Suppressor macrophage (primary cell): ENCODE measurements around the gene DIAPH2.

Source experiments
- DNase-seq, 4 experiments: peaks; one replicate each; pipeline ENCODE4 v3.0.0-alpha.2; 2020 to 2022

Gene DIAPH2

GRCh38 chrX:97065066-97065465, 380.4 kb downstream of the DIAPH2 start:
- DNase-seq, result no peak

GRCh38 chrX:97065973-97066372, 381.3 kb downstream of the DIAPH2 start:
- DNase-seq, result no peak

DNA sequence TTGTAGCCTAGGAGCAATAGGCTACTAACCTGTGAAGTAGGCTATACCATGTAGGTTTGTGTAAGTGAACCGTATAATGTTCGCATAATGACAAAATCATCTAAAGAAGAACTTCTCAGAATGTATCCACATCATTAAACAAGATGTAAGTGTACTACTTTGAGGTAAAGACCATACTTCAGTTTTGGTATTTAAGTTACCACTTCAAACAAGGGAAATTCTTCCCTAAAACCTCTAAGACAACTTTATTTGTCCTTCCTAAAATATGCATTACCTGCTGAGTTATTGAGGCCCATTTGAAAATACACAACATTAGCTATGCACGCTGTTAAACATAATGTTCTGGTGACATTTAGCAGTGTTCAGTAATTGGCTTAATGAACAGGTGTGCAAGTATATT, 381.7 kb downstream of the DIAPH2 start:
- DNase-seq, result no peak

DNA sequence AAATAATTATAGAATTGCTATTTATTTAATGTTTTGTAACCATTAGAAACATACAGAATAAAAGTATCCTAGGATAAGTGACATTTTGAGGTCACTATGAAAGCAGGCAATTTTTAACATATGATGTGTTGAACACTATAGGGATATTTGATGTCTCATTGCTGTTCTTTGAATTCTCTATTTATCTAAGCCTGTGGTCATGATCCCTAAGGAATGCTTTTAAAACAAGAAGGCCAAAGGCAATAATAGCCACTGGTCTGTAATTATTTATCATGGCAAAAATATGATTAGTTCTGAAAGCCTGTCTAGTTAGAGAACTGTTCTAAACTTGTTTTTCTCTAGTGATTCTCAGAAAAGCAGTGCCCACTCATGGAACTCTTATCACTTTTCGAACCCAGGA, 385.7 kb downstream of the DIAPH2 start:
- no peak for DNase-seq

DNA sequence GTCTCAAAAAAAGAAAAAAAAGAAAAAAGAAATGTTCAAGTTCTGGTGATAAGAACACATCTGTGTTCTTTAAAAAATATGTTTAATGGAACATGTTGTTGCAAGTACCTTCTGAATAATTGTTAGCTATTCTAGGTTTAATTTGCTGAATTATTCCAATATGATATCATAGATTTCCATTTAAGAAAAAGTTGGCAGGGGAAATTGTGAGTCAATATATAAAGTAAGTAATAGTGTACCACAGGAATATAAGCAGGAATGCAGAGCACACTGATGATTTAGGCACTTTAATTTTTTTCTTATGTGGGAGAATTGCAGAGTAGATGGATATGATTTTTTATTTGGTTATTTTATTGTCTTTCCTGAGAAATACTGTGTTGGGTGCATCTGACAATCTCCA, 389.8 kb downstream of the DIAPH2 start:
- DNase-seq, result no peak

GRCh38 chrX:97089116-97089515, 404.5 kb downstream of the DIAPH2 start:
- no peak for DNase-seq

DNA sequence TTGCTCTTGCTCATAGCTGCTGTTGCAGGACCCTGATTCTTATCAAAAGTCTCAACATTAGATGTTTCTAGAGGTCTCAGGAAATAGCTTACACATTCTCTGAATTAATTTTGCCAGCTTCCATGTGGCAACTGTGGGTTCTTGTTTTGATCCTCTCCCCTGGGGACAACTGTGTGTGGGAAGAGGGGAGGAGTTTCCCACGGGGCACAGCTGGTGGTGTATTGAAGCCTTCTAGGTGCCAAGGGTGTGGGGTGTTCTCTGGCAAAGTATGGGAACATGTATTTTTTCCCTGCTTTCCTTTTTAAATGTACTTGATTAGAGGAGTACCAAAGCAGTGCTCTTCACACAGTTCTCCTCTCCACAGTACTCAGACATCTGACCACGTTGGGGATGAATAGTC, 411.7 kb downstream of the DIAPH2 start:
- DNase-seq, result peak in 1 of 4 experiments; percentile 1

GRCh38 chrX:97102938-97103337, 418.3 kb downstream of the DIAPH2 start:
- DNase-seq, result peak in 1 of 4 experiments; percentile 0

- no peak for DNase-seq
These were observed 425.1 kb downstream of the DIAPH2 start for GRCh38 chrX:97109730-97110129.

DNA sequence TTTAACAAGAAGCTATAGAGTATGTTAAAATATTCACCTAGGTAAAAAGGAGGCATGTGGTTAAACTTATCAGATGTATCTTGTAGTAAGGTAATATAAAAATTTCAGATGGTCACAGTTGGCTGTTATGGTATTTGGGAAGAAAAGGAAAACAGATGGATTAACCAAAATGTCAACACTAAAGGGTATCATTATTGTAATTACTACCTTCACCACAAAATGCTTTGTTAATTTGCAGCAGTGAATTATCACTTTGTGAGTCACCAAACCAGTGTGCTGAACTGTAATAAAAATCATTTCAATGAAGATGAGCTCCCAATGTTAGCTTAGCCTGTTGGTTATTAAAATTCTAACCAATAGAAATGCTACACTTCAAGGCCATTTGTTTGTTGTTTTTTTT, 432.9 kb downstream of the DIAPH2 start:
- no peak for DNase-seq

DNA sequence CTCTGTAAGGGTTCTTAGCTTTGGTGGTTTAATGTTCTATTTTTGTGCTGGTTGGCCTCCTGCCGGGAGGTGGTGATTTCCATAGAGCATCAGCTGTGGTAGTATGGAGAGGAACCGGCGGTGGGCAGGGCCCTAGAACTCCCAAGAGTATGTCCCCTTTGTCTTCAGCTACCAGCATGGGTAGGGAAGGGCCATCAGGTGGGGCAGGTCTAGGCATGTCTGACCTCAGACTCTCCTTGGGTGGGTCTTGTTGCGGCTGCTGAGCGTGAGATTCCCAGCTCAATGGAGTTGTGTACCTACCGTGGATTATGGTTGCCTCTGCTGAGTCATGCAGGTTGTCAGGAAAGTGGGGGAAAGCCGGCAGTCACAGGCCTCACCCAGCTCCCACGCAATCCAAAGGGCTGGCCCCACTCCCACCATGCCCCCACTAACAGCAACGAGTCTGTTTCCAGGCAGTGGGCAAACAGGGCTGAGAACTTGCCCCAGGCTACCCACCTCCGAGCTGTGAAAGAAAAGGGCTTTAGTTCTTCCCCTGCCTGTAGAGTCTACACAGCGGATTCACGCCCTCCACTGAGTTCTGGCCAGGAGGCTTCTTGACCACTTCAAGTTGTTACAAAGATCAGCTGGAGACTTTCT, 434.9 kb downstream of the DIAPH2 start:
- DNase-seq, result no peak

- DNase-seq, result no peak
These were observed 438.4 kb downstream of the DIAPH2 start for GRCh38 chrX:97123001-97123400.

DNA sequence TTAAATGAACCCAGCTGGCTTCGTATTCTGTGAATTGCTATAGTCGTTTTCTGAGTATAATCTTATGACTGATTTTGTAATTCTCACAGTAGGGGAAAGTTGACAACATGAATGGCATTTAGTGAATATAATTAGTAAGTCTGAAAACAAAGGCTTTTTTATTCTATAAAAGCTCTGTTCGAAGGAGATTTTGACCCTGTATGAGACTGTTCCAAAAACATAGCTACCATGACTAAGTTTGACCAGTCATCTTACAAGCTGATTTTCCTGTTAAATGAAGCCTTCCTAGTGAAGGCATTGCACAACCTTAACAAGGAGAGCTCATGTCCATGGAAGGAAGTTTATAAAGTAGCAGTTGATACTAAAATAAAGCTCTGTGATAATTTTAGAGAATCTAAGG, 441.4 kb downstream of the DIAPH2 start:
- DNase-seq, result no peak

- DNase-seq, result no peak
These were observed 448.2 kb downstream of the DIAPH2 start for GRCh38 chrX:97132664-97133415.

DNA sequence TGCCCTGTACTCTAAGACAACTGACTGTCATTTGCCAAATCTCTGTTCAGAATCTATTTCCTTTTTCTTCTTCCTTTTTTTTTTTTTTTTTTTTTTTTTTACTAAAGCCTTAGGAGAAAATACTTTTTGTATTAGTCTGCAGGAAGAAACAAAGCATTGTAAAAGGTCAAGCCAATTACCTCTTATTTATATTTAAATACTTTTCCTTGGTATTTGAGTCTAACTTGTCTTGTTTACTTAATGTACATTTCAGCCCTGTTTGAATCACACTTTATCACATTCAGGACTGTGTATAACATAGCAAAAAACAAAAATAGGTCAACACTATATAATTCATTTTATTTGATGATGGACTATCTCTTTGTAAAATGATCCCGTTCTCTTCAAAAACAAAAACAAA, 461.3 kb downstream of the DIAPH2 start:
- DNase-seq, result peak in 2 of 4 experiments; percentile 1 to 16

GRCh38 chrX:97155816-97156215, 471.2 kb downstream of the DIAPH2 start:
- DNase-seq, result no peak

GRCh38 chrX:97158269-97158668, 473.6 kb downstream of the DIAPH2 start:
- no peak for DNase-seq

DNA sequence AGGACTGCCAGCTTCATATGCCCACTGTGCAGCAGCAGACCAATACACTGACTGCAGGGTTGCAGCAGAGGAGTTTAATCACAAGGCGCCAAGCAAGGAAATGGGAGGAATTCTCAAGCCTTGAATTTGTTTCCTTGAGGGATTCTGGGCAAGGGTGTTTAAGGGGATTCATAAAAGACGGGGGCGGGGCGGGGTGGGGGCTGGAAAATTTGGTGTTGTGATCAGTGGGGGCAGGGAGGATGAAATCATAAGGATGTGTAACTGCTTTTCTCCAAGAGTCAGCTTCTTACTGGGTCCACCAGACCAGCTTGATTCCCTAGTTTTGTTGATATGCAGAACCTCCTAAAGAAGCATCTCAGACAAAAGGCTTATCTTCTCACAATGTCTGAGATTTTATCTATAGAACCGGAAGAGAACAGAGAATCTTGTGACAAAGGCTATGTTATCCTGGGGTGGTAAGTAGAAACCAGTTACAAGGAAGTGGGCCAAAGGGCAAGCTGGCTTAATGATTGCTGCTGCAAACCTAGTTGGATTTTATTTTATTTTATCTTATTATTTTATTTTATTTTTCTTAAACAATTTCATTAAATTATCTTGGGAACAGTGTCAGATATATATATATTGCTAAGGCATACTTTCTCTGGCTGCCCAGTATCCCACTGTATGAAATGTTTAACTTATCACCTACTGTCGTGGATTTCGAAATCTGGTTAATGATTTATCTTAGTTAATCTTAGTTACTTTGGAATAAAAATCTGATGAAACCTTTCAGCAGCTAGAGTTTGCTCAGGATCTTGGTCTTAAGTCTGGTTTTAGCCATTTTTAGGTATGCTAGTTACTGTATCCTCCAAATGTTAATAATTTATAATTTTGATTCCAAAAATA, 475.5 kb downstream of the DIAPH2 start:
- DNase-seq, result no peak

GRCh38 chrX:97167333-97167732, 482.7 kb downstream of the DIAPH2 start:
- DNase-seq, result no peak

DNA sequence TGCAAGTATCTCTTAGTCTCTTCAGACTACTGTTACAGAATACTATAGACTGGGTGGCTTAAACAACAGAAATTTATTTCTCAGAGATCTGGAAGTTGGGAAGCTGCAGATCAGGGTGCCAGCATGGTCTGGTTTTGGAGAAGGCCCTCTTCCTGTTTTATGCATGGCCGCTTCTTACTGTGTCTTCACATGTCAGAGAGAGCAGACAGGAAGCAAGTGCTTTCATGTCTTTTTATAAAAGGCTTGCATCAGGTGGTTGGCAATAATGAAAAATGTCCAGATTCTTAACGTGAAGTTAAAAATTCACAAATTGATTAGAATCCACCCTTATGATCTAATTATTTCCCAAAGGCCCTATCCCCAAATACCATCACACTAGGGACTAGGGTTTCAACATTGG, 484.0 kb downstream of the DIAPH2 start:
- peak in 2 of 4 experiments; percentile 11 to 22 for DNase-seq

GRCh38 chrX:97175147-97175546, 490.5 kb downstream of the DIAPH2 start:
- DNase-seq, result no peak

- DNase-seq, result no peak
These were observed 505.0 kb downstream of the DIAPH2 start for GRCh38 chrX:97189668-97190067.

DNA sequence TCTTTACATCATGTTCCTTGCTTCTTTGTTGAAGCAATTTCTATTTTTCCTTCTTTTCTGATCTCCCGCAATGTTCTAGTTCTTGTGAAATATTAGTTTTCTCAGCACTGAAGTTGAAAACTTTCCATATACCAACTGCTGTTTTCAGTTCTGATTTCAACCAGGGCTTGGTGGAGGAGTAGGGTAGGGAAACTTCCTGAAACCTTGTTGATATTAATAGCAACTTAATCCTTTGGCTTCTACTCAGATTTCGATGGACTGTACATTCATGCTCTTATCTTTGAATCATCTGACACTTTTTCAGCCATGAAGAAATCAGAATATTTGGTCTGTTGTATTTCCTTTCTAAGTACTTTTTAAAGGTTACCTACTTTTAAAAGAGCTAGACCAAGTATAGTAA, 514.9 kb downstream of the DIAPH2 start:
- no peak for DNase-seq
